Measurements from ENCODE around the gene COL15A1.

GRCh38 chr9:98986866-98987651 is 43.4 kb downstream of the COL15A1 start:
- TF ChIP-seq ELF4 (IDR thresholded peaks at IDR 0.05): no peak
- no peak for TF ChIP-seq FOXK2 (IDR thresholded peaks at IDR 0.05)
- no peak for TF ChIP-seq NFRKB (IDR thresholded peaks at IDR 0.05)
- no peak for TF ChIP-seq ZNF384 (IDR thresholded peaks at IDR 0.05)
- no peak for TF ChIP-seq SP1 (IDR thresholded peaks at IDR 0.05)
- no peak for TF ChIP-seq CTBP1 (IDR thresholded peaks at IDR 0.05; ENCODE audit: borderline replicate concordance)
